ENCODE measurements around the gene MPPED2. TPM values are rescaled to one million over a fixed set of nuclear protein-coding genes. Genes with fewer than 3 reads are reported as not detected.

MPPED2 gene
- total RNA-seq, 1 experiment from 2014 or later: not detected

DNA sequence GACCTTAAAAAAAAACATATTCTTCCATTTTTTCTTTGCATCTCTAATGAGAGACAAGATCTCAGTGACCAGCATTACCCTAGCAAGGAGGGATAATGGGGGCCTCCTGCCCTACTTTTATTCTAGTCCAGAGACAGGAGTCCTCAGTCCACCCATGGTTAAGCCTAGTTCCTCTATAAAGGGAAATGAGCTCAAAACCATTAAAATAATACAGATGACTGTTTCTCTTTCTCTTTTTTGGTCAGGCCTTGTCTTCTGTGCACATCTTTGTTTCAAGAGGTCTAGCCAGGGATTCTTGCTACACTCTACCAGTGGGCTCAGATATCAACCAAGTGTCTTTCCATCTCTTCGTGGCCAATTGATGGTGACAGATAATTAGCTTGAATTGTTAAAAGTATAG lies 73.1 kb downstream of the MPPED2 start:
- Histone ChIP-seq H3K27ac (ENCODE audit: low read depth, low read length) (no peak overlapping the region), H3K4me3 (replicated peaks in 1 of 2; ENCODE audit: low read depth in 1 of 2, low read length in 2 of 2) (no peak overlapping the region), H2AFZ (ENCODE audit: low read depth, low read length, poor library complexity, severe bottlenecking) (no peak overlapping the region), H3K9me3 (ENCODE audit: control insufficient read depth in 1 of 2, insufficient read depth in 1 of 2, low read depth in 1 of 2, low read length in 2 of 2) (no peaks in the 10 kb centered on the region), H3K4me1 (ENCODE audit: control insufficient read depth in 1 of 2, insufficient read depth in 2 of 2, low read length in 2 of 2) (no peaks in the 10 kb centered on the region), H3K4me2 (ENCODE audit: low read length) (no peak overlapping the region), H4K20me1 (ENCODE audit: insufficient read depth) (no peaks in the 10 kb centered on the region), H3K9me2 (ENCODE audit: insufficient read depth) (no peaks in the 10 kb centered on the region), H3K27me3 (ENCODE audit: insufficient read depth, low read length) (peaks cover 32% of the 10 kb centered on the region), H3K36me3 (ENCODE audit: control insufficient read depth in 1 of 2, insufficient read depth in 2 of 2, low read length in 2 of 2) (no peaks in the 10 kb centered on the region), H3K9ac (ENCODE audit: low read length) (no peak overlapping the region), H3K79me2 (ENCODE audit: insufficient read depth, low read length) (no peaks in the 10 kb centered on the region)
- intact Hi-C loops (cut with micrococcal nuclease): no loop called here
- ATAC-seq (no peak), DNase-seq (ENCODE audit: low read depth, low spot score) (no peak)
- POLR2A ChIA-PET: no interaction called here
- RAD21 ChIA-PET (ENCODE audit: low non-redundant PET in 1 of 2, low total read pairs in 2 of 2, uncharacterized antibody in 2 of 2, unreplicated experiment in 2 of 2): no interaction called here
- no TSS peak for BruUV-seq (replicated peaks)
- TF ChIP-seq JUND (IDR thresholded peaks at IDR 0.05) (no peak), ZNF274 (IDR thresholded peaks at IDR 0.05; ENCODE audit: low read depth, low read length) (no peak), REST (IDR thresholded peaks at IDR 0.05; ENCODE audit: low read depth) (no peak), RAD21 (IDR thresholded peaks at IDR 0.05; ENCODE audit: low read depth) (no peak), EZH2phosphoT487 (IDR thresholded peaks at IDR 0.05; ENCODE audit: borderline replicate concordance) (no peak), EZH2 (IDR thresholded peaks at IDR 0.05) (no peak), EGR1 (IDR thresholded peaks at IDR 0.05; ENCODE audit: low read depth) (no peak), SP1 (IDR thresholded peaks at IDR 0.05; ENCODE audit: low read depth) (no peak), POLR2AphosphoS5 (IDR thresholded peaks at IDR 0.05; ENCODE audit: low read depth, low read length) (no peak), ELF1 (IDR thresholded peaks at IDR 0.05; ENCODE audit: borderline replicate concordance, low read depth) (no peak), YY1 (IDR thresholded peaks at IDR 0.05; ENCODE audit: extremely low read depth, insufficient replicate concordance, low read depth, low read length) (no peak), SIN3A (IDR thresholded peaks at IDR 0.05; ENCODE audit: low read depth) (no peak), POLR2A (IDR thresholded peaks at IDR 0.05; ENCODE audit: borderline replicate concordance, extremely low read depth, insufficient read depth, insufficient read length) (no peak)
- TF ChIP-seq, protein P1, sequence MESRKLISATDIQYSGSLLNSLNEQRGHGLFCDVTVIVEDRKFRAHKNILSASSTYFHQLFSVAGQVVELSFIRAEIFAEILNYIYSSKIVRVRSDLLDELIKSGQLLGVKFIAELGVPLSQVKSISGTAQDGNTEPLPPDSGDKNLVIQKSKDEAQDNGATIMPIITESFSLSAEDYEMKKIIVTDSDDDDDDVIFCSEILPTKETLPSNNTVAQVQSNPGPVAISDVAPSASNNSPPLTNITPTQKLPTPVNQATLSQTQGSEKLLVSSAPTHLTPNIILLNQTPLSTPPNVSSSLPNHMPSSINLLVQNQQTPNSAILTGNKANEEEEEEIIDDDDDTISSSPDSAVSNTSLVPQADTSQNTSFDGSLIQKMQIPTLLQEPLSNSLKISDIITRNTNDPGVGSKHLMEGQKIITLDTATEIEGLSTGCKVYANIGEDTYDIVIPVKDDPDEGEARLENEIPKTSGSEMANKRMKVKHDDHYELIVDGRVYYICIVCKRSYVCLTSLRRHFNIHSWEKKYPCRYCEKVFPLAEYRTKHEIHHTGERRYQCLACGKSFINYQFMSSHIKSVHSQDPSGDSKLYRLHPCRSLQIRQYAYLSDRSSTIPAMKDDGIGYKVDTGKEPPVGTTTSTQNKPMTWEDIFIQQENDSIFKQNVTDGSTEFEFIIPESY (IDR thresholded peaks at IDR 0.05; ENCODE audit: extremely low read depth, insufficient replicate concordance, low read length): no peak
- TF ChIP-seq, protein P2, sequence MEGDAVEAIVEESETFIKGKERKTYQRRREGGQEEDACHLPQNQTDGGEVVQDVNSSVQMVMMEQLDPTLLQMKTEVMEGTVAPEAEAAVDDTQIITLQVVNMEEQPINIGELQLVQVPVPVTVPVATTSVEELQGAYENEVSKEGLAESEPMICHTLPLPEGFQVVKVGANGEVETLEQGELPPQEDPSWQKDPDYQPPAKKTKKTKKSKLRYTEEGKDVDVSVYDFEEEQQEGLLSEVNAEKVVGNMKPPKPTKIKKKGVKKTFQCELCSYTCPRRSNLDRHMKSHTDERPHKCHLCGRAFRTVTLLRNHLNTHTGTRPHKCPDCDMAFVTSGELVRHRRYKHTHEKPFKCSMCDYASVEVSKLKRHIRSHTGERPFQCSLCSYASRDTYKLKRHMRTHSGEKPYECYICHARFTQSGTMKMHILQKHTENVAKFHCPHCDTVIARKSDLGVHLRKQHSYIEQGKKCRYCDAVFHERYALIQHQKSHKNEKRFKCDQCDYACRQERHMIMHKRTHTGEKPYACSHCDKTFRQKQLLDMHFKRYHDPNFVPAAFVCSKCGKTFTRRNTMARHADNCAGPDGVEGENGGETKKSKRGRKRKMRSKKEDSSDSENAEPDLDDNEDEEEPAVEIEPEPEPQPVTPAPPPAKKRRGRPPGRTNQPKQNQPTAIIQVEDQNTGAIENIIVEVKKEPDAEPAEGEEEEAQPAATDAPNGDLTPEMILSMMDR (IDR thresholded peaks at IDR 0.05 in 2 of 3, conservative IDR thresholded peaks at IDR 0.05 in 1 of 3; ENCODE audit: borderline replicate concordance in 1 of 3, insufficient read depth in 1 of 3, low read depth in 2 of 3, low read length in 2 of 3): no peak
- TF ChIP-seq, protein P3, sequence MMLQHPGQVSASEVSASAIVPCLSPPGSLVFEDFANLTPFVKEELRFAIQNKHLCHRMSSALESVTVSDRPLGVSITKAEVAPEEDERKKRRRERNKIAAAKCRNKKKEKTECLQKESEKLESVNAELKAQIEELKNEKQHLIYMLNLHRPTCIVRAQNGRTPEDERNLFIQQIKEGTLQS (IDR thresholded peaks at IDR 0.05): no peak
- CTCF ChIA-PET: no interaction called here
